GM12892 (cell line): ENCODE measurements around the gene NCOR1.

Source experiments
- POLR2A ChIP-seq: IDR thresholded peaks from 2 replicates; pipeline ENCODE4 v1.6.1; 2011; ENCODE audit warnings: low read depth, low read length, control low read depth
- POLR2AphosphoS5 ChIP-seq: IDR thresholded peaks from 2 replicates; pipeline ENCODE4 v1.6.1; 2011; ENCODE audit warnings: low read depth, low read length, control low read depth

DNA sequence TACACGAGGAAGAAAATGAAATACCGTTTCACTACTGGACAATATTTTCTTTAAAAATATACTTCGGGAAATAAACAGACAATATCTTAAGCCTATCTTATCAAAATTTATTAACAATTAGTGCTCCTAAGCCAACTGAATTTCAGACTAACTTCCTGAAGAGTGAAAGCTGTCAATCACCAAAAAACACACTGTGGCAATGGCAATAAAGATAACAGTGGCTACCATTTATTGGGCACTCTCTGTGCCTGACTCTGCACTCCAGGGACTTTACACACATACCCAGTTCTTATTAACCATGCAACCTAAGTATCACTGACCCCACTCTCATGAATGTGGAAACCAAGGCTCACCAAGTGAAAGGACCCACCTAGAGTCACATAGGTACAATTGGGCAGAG is 83.7 kb downstream of the NCOR1 start:
- TF ChIP-seq POLR2A (no peak), POLR2AphosphoS5 (no peak)
